Type B pancreatic cell (in vitro differentiated cells): ENCODE measurements around the gene RFX1. TPM values are rescaled to one million over a fixed set of nuclear protein-coding genes. Genes with fewer than 3 reads are reported as not detected.

Experiments
- DNase-seq: peaks from one replicate; pipeline ENCODE4 v3.0.0; 2021; ENCODE audit warnings: mixed read lengths; ENCODE audit not compliant: unreplicated experiment; ENCODE audit errors: extremely low spot score
- H3K27ac Mint-ChIP-seq: 2 replicates; pipeline ENCODE4 v1.8.0; 2021; ENCODE audit warnings: mild to moderate bottlenecking, mixed read lengths
- H3K27me3 Mint-ChIP-seq: 2 replicates; pipeline ENCODE4 v1.8.0; 2021; ENCODE audit warnings: mixed read lengths
- H3K36me3 Mint-ChIP-seq: 2 replicates; pipeline ENCODE4 v1.8.0; 2021; ENCODE audit warnings: mixed read lengths
- H3K4me1 Mint-ChIP-seq: one replicate; pipeline ENCODE4 v1.8.0; 2021; ENCODE audit warnings: mixed read lengths; ENCODE audit not compliant: unreplicated experiment
- H3K4me3 Mint-ChIP-seq: 2 replicates; pipeline ENCODE4 v1.8.0; 2021; ENCODE audit warnings: mild to moderate bottlenecking, mixed read lengths
- H3K9me3 Mint-ChIP-seq: 2 replicates; pipeline ENCODE4 v1.8.0; 2021; ENCODE audit warnings: mixed read lengths
- CTCF ChIP-seq: fragments of 200-600 bp; sonication (generic); conservative IDR thresholded peaks from 2 replicates; pipeline ENCODE4 v1.5.0; 2021; ENCODE audit warnings: antibody characterized with exemption, mild to moderate bottlenecking
- total RNA-seq: library from RNA; stranded (reverse); gene quantifications from 2 replicates; pipeline ENCODE4 v1.2.1, GENCODE V29; 2021; ENCODE audit warnings: low replicate concordance

The RFX1 gene
- total RNA-seq, 1 donor from 2014 or later = 19.3 TPM

- peaks cover 4% of the 10 kb centered on the region for H3K4me1 Mint-ChIP-seq
- no peaks in the 10 kb centered on the region for H3K27me3 Mint-ChIP-seq
- no peak for TF ChIP-seq CTCF
- H3K27ac Mint-ChIP-seq = no peak overlapping the region
- peaks cover 8% of the 10 kb centered on the region for H3K36me3 Mint-ChIP-seq
- no peak for DNase-seq
- no peaks in the 10 kb centered on the region for H3K9me3 Mint-ChIP-seq
- H3K4me3 Mint-ChIP-seq = no peak overlapping the region
Observed at GRCh38 chr19:13996928-13997630, 9.0 kb downstream of the RFX1 start.

GRCh38 chr19:13995878-13996765, 10.0 kb downstream of the RFX1 start:
- no peaks in the 10 kb centered on the region for H3K27me3 Mint-ChIP-seq
- H3K36me3 Mint-ChIP-seq = peaks cover 8% of the 10 kb centered on the region
- H3K9me3 Mint-ChIP-seq = no peaks in the 10 kb centered on the region
- H3K4me3 Mint-ChIP-seq = no peak overlapping the region
- TF ChIP-seq CTCF = no peak
- no peak overlapping the region for H3K27ac Mint-ChIP-seq
- H3K4me1 Mint-ChIP-seq = peaks cover 3% of the 10 kb centered on the region
- no peak for DNase-seq

- H3K27me3 Mint-ChIP-seq = no peaks in the 10 kb centered on the region
- no peak overlapping the region for H3K4me3 Mint-ChIP-seq
- H3K36me3 Mint-ChIP-seq = peaks cover 9% of the 10 kb centered on the region
- no peaks in the 10 kb centered on the region for H3K9me3 Mint-ChIP-seq
- TF ChIP-seq CTCF = no peak
- no peak for DNase-seq
- no peak overlapping the region for H3K27ac Mint-ChIP-seq
- H3K4me1 Mint-ChIP-seq = no peaks in the 10 kb centered on the region
Observed at GRCh38 chr19:13995017-13995728, 10.9 kb downstream of the RFX1 start.

- DNase-seq = no peak
- Mint-ChIP-seq H3K36me3 (peaks cover 13% of the 10 kb centered on the region), H3K4me3 (no peak overlapping the region), H3K9me3 (no peaks in the 10 kb centered on the region), H3K4me1 (peaks cover 8% of the 10 kb centered on the region), H3K27ac (no peak overlapping the region), H3K27me3 (no peaks in the 10 kb centered on the region)
- no peak for TF ChIP-seq CTCF
Observed at GRCh38 chr19:13993590-13994300, 12.4 kb downstream of the RFX1 start.

GRCh38 chr19:13992025-13992424, 14.1 kb downstream of the RFX1 start:
- Mint-ChIP-seq H3K4me3 (no peak overlapping the region), H3K4me1 (peaks cover 10% of the 10 kb centered on the region), H3K27ac (no peak overlapping the region), H3K27me3 (no peaks in the 10 kb centered on the region), H3K9me3 (no peaks in the 10 kb centered on the region), H3K36me3 (peaks cover 14% of the 10 kb centered on the region)
- no peak for DNase-seq
- TF ChIP-seq CTCF = no peak
